Esophagus squamous epithelium (tissue), 4 donors: ENCODE data around the gene PSPN. TPM values are rescaled to one million over a fixed set of nuclear protein-coding genes. Genes with fewer than 3 reads are reported as not detected.

ENCODE experiments used
- small RNA-seq, 4 donors: library from RNA; depleted of rRNA; stranded (forward); fragments of <200 nt; gene quantifications; one replicate each; pipeline ENCODE3, GENCODE V24; 2016
- total RNA-seq, 4 donors: library from RNA; depleted of rRNA; stranded (reverse); fragments of >200 nt; gene quantifications; one replicate each; pipeline ENCODE4 v1.1.0, GENCODE V29; 2016

PSPN gene
- total RNA-seq, 4 donors from 2014 or later = 0.76 to 1.3 (median 1.0) TPM

Small RNA genes lying within 50 kb of the gene (small RNA-seq; reads per million reads assigned to genes)
- 0 reads per million in 4 donors for gene MIR6790
- gene MIR6885 = 0 reads per million in 4 donors

Other genes starting within 250 kb of the PSPN start
- under 1 TPM in 1 of 4 donors, not detected in 3; 0.38 TPM for gene ACSBG2, start 240.3 kb downstream of the PSPN start, total RNA-seq
- gene MLLT1, start 96.0 kb downstream of the PSPN start, total RNA-seq = 10 to 100 TPM; 10.3 to 20.1 (median 12.7) TPM
- gene ACER1, start 42.3 kb downstream of the PSPN start, total RNA-seq = 1 to 10 TPM in 3 of 4 donors, under 1 TPM in 1; 0.53 to 8.1 (median 1.4) TPM
- 10 to 100 TPM; 70.7 to 75.9 (median 72.3) TPM for gene CLPP, start 14.4 kb downstream of the PSPN start, total RNA-seq
- gene ALKBH7, start 3.1 kb downstream of the PSPN start, total RNA-seq = 10 to 100 TPM; 34.0 to 85.3 (median 50.4) TPM
- 10 to 100 TPM; 28.0 to 51.3 (median 43.5) TPM for gene GTF2F1, start 17.2 kb upstream of the PSPN start, total RNA-seq
- 100 to 1,000 TPM; 111 to 158 (median 125) TPM for gene KHSRP, start 48.9 kb upstream of the PSPN start, total RNA-seq
- under 1 TPM in 1 of 4 donors, not detected in 3; 0.38 TPM for gene SLC25A41, start 57.8 kb upstream of the PSPN start, total RNA-seq
- 10 to 100 TPM; 41.5 to 95.9 (median 64.0) TPM for gene SLC25A23, start 83.9 kb upstream of the PSPN start, total RNA-seq
- 10 to 100 TPM; 42.9 to 61.9 (median 56.2) TPM for gene CRB3, start 88.3 kb upstream of the PSPN start, total RNA-seq
- gene DENND1C, start 105.9 kb upstream of the PSPN start, total RNA-seq = 1 to 10 TPM in 2 of 4 donors, under 1 TPM in 2; 0.62 to 4.2 (median 1.2) TPM
- 1 to 10 TPM in 1 of 4 donors, not detected in 3; 7.8 TPM for gene TUBB4A, start 126.4 kb upstream of the PSPN start, total RNA-seq
- 10 to 100 TPM in 3 of 4 donors, 1 to 10 TPM in 1; 6.3 to 21.6 (median 17.8) TPM for gene TNFSF9, start 155.1 kb upstream of the PSPN start, total RNA-seq
- 1 to 10 TPM in 1 of 4 donors, not detected in 3; 4.0 TPM for gene CD70, start 215.2 kb upstream of the PSPN start, total RNA-seq